GM10266 (cell line): ENCODE results near the gene IQSEC2.

Source experiments
- DNase-seq: peaks from one replicate; pipeline ENCODE4 v3.0.0; 2012; ENCODE audit errors: extremely low spot score
- TF ChIP-seq, protein P1 (sequence below): IDR thresholded peaks from 2 replicates; pipeline ENCODE4 v1.5.1; 2012; ENCODE audit warnings: mild to moderate bottlenecking, low read depth; ENCODE audit not compliant: control insufficient read depth, insufficient read depth; ENCODE audit errors: missing control alignments

IQSEC2 gene

GRCh38 chrX:53281321-53281822 is at the start of gene IQSEC2:
IQSEC2 (minus strand) TSS chrX:53281584.
- TF ChIP-seq, protein P1, sequence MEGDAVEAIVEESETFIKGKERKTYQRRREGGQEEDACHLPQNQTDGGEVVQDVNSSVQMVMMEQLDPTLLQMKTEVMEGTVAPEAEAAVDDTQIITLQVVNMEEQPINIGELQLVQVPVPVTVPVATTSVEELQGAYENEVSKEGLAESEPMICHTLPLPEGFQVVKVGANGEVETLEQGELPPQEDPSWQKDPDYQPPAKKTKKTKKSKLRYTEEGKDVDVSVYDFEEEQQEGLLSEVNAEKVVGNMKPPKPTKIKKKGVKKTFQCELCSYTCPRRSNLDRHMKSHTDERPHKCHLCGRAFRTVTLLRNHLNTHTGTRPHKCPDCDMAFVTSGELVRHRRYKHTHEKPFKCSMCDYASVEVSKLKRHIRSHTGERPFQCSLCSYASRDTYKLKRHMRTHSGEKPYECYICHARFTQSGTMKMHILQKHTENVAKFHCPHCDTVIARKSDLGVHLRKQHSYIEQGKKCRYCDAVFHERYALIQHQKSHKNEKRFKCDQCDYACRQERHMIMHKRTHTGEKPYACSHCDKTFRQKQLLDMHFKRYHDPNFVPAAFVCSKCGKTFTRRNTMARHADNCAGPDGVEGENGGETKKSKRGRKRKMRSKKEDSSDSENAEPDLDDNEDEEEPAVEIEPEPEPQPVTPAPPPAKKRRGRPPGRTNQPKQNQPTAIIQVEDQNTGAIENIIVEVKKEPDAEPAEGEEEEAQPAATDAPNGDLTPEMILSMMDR: no peak
- DNase-seq: no peak

- TF ChIP-seq, protein P1: no peak
- DNase-seq: no peak
Measured at GRCh38 chrX:53330331-53330730, 48.9 kb upstream of the IQSEC2 start.

- TF ChIP-seq, protein P1: no peak
- DNase-seq: no peak
Measured at GRCh38 chrX:53324803-53325202, 43.4 kb upstream of the IQSEC2 start.

- TF ChIP-seq, protein P1: no peak
- no peak for DNase-seq
Measured at GRCh38 chrX:53324085-53324484, 42.7 kb upstream of the IQSEC2 start.

DNA sequence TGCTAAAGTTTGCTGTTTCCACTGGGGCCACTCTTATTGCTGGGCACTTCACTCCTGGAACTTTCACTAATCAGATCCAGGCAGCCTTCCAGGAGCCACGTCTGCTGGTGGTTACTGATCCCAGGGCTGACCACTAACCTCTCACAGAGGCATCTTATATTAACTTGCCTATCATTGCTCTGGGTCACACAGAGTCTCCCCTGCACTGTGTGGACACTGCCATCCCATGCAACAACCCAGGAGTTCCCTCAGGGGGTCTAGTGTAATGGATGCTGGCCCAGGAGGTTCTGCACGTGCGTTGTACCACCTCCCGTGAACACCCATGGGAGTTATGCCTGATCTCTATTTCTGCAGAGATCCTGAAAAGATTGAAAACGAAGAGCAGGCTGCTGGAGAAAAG is 41.8 kb upstream of the IQSEC2 start:
- TF ChIP-seq, protein P1: no peak
- no peak for DNase-seq

DNA sequence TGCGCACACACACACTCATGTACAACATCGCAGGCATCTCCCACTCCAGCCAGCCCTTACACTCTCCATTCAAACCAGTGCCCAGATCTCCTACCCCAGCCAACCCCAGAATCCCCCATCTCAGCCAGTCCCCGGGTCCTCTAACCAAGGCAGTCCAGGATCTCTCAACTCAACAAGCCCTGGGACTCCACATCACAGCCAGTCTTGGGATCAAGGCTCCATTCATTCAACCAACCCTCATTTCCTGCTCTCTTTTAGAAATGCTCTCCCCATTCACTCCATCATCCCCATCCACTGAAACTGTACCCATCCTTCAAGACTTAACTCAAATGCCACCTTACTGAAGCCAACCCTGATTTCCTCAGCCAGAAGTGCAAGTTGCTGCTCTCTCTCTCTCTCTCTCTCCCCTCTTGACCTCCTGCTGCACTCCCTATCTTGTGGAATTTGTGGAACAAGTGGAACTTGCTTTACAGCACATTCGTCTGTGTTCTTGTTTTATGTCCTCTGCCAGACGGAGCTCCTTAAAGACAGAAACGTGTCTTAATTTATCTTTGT is 40.6 kb upstream of the IQSEC2 start:
- TF ChIP-seq, protein P1: no peak
- DNase-seq: no peak

DNA sequence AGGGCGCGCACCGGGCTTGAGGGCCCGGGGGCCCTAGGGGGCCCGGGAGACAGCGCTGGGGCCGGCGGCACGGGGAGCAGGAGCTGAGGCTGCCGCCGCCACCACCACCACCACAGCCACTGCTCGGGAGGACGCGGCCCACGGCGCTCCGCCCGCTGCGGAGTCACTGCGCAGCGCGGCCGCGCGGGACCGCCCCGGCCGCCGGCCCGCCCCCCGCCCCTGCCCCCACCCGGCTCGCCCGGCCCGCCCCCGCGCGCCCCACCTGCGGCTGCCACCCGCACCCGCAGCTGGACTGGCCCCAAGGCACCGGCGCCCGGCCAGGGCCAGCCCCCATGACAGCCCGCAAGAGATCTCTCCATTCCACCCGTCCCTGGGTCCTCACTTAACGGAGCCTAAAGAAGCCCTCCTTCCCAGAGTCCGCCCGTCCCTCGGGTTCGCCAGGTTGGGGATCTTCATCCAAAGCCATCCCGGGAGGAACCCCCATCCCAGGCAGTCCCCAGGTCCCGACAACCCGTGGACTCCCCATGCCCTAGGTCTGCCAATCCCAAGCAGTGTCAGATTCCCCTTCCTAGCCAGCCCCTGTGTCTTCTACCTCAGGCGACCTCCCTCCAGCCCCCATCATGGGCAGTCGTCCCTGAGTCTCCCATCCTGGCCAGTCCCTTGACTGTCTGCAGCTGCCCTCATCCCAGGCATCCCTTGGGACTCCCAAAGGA is 40.0 kb upstream of the IQSEC2 start:
- TF ChIP-seq, protein P1: no peak
- peak; percentile 22 for DNase-seq
